GM18868 (cell line): Measurements from ENCODE around the gene USP21.

Experiments used
- ATAC-seq: cut with Tn5 transposase; IDR thresholded peaks from one replicate; pipeline ENCODE4 v1.9.1; 2021; ENCODE audit warnings: mild to moderate bottlenecking, moderate library complexity; ENCODE audit not compliant: unreplicated experiment

USP21 gene

DNA sequence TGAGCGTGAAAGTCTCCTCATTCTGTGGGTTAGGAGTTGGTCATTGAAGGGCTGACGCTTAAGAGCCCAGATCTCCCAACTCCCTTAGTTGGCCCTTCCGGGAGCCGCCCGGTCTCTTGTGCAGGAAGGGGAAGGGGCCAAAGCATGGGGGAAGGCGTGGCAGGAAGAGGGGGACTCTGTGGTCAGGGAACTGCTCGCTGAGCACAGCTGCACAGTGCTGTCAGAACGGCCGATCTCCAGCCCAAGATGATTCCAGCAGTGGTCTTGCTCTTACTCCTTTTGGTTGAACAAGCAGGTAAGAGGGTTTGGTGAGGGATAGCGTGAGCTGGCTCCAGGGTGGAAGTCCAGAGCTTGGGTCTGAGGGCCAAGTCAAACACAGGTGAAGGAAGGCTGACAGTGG, 55.8 kb downstream of the USP21 start, which contains the start of gene FCER1G:
FCER1G (plus strand) TSS at position 220 of the 400 bp plus-strand sequence; CDS start at position 247, 27 bp downstream.
- no peak for ATAC-seq
